Right atrium auricular region (tissue), 2 donors: Measurements from ENCODE around the gene NTNG1. TPM values are rescaled to one million over a fixed set of nuclear protein-coding genes. Genes with fewer than 3 reads are reported as not detected.

Experiments
- DNase-seq: peaks from one replicate; pipeline ENCODE4 v3.0.0-alpha.2; 2019; ENCODE audit warnings: low spot score
- H3K27ac ChIP-seq, 2 donors: fragments of 200-600 bp; sonication (generic); 1 replicate in 1 of 2; 2 replicates in 1 of 2; pipeline ENCODE4 v1.5.1; 2016 to 2019
- H3K27me3 ChIP-seq, 2 donors: fragments of 200-600 bp; sonication (generic); one replicate each; pipeline versions ENCODE4 v1.5.1 to v1.6.0; 2017 to 2019
- H3K36me3 ChIP-seq: fragments of 200-600 bp; sonication (generic); one replicate; pipeline ENCODE4 v1.5.1; 2016
- H3K4me1 ChIP-seq, 2 donors: fragments of 200-600 bp; sonication (generic); one replicate each; pipeline versions ENCODE4 v1.5.1 to v1.6.0; 2017 to 2019
- H3K4me3 ChIP-seq, 2 donors: fragments of 200-600 bp; sonication (generic); 1 replicate in 1 of 2; 2 replicates in 1 of 2; pipeline ENCODE4 v1.5.1; 2017 to 2019; ENCODE audit warnings: mild to moderate bottlenecking in 1 of 2, moderate library complexity in 1 of 2
- H3K9me3 ChIP-seq, 2 donors: fragments of 200-600 bp; sonication (generic); one replicate each; pipeline ENCODE4 v1.5.1; 2019
- CTCF ChIP-seq, 2 donors: fragments of 200-600 bp; sonication (generic); IDR thresholded peaks; one replicate each; pipeline ENCODE4 v1.5.1; 2019; ENCODE audit warnings: antibody characterized with exemption in 2 of 2
- total RNA-seq, 2 donors: library from RNA; depleted of rRNA; stranded (reverse); fragments of >200 nt; gene quantifications; one replicate each; pipeline ENCODE4 v1.1.0, GENCODE V29; 2016

The NTNG1 gene
- total RNA-seq, 2 donors from 2014 or later, result 1.8 to 2.6 TPM

GRCh38 chr1:107263291-107263915 lies 122.6 kb downstream of the NTNG1 start:
- no peaks in the 10 kb centered on the region for H3K36me3 ChIP-seq
- no peaks in the 10 kb centered on the region for H3K4me1 ChIP-seq
- H3K9me3 ChIP-seq, result no peaks in the 10 kb centered on the region
- no peak overlapping the region for H3K4me3 ChIP-seq
- TF ChIP-seq CTCF (IDR thresholded peaks at IDR 0.05), result no peak
- H3K27me3 ChIP-seq, result no peaks in the 10 kb centered on the region
- H3K27ac ChIP-seq, result no peak overlapping the region
- no peak for DNase-seq

GRCh38 chr1:107264007-107264406 lies 123.2 kb downstream of the NTNG1 start:
- DNase-seq, result no peak
- Histone ChIP-seq H3K27me3 (no peaks in the 10 kb centered on the region), H3K36me3 (no peaks in the 10 kb centered on the region), H3K4me3 (no peak overlapping the region), H3K27ac (no peak overlapping the region), H3K4me1 (no peaks in the 10 kb centered on the region), H3K9me3 (no peaks in the 10 kb centered on the region)
- TF ChIP-seq CTCF (IDR thresholded peaks at IDR 0.05), result no peak

GRCh38 chr1:107264561-107264960 lies 123.7 kb downstream of the NTNG1 start:
- TF ChIP-seq CTCF (IDR thresholded peaks at IDR 0.05), result no peak
- no peak overlapping the region for H3K27ac ChIP-seq
- H3K4me1 ChIP-seq, result no peaks in the 10 kb centered on the region
- H3K4me3 ChIP-seq, result no peak overlapping the region
- H3K36me3 ChIP-seq, result no peaks in the 10 kb centered on the region
- H3K9me3 ChIP-seq, result no peaks in the 10 kb centered on the region
- H3K27me3 ChIP-seq, result no peaks in the 10 kb centered on the region
- DNase-seq, result no peak

- Histone ChIP-seq H3K4me1 (no peaks in the 10 kb centered on the region), H3K4me3 (no peak overlapping the region), H3K9me3 (no peaks in the 10 kb centered on the region), H3K27ac (no peak overlapping the region), H3K36me3 (no peaks in the 10 kb centered on the region), H3K27me3 (no peaks in the 10 kb centered on the region)
- TF ChIP-seq CTCF (IDR thresholded peaks at IDR 0.05), result no peak
- no peak for DNase-seq
Measured at GRCh38 chr1:107267489-107267888, 126.7 kb downstream of the NTNG1 start.

- H3K4me1 ChIP-seq, result no peaks in the 10 kb centered on the region
- no peaks in the 10 kb centered on the region for H3K27me3 ChIP-seq
- no peak overlapping the region for H3K27ac ChIP-seq
- TF ChIP-seq CTCF (IDR thresholded peaks at IDR 0.05), result no peak
- no peak overlapping the region for H3K4me3 ChIP-seq
- no peaks in the 10 kb centered on the region for H3K36me3 ChIP-seq
- DNase-seq, result no peak
- H3K9me3 ChIP-seq, result no peaks in the 10 kb centered on the region
Measured at GRCh38 chr1:107272321-107272720, 131.5 kb downstream of the NTNG1 start.

GRCh38 chr1:107273515-107273914 lies 132.7 kb downstream of the NTNG1 start:
- Histone ChIP-seq H3K27me3 (no peaks in the 10 kb centered on the region), H3K27ac (no peak overlapping the region), H3K9me3 (no peaks in the 10 kb centered on the region), H3K4me1 (no peaks in the 10 kb centered on the region), H3K36me3 (no peaks in the 10 kb centered on the region), H3K4me3 (no peak overlapping the region)
- TF ChIP-seq CTCF (IDR thresholded peaks at IDR 0.05), result no peak
- no peak for DNase-seq
